Stomach (tissue), 9 donors: ENCODE data around the gene HCN1. TPM values are rescaled to one million over a fixed set of nuclear protein-coding genes. Genes with fewer than 3 reads are reported as not detected.

Experiments used
- DNase-seq, 2 donors: peaks; one replicate each; pipeline versions ENCODE4 v3.0.0 to v3.0.0-alpha.2; 2013 to 2019
- H3K27ac ChIP-seq, 5 donors: fragments of 200-600 bp in 4 of 5; sonication (generic) in 4 of 5; one replicate each; pipeline ENCODE4 v1.5.1; 2013 to 2019; ENCODE audit warnings: mild to moderate bottlenecking in 1 of 5, moderate library complexity in 1 of 5
- H3K27me3 ChIP-seq, 3 donors: fragments of 200-600 bp; sonication (generic); one replicate each; pipeline ENCODE4 v1.5.1; 2017 to 2019; ENCODE audit warnings: mixed run types in 1 of 3
- H3K36me3 ChIP-seq, 4 donors: fragments of 200-600 bp; sonication (generic); 1 replicate in 3 of 4; 2 replicates in 1 of 4; pipeline ENCODE4 v1.5.1; 2016 to 2019
- H3K4me1 ChIP-seq, 4 donors: fragments of 200-600 bp; sonication (generic); one replicate each; pipeline ENCODE4 v1.5.1; 2016 to 2019
- H3K4me3 ChIP-seq, 4 donors: fragments of 200-600 bp; sonication (generic) in 3 of 4; one replicate each; pipeline ENCODE4 v1.5.1; 2016 to 2019; ENCODE audit warnings: mild to moderate bottlenecking in 1 of 4
- H3K9me3 ChIP-seq, 4 donors: fragments of 200-600 bp; sonication (generic); one replicate each; pipeline ENCODE4 v1.5.1; 2016 to 2019
- CTCF ChIP-seq, 7 experiments: fragments of 450-650 bp in 4 of 7; fragments of 200-600 bp in 3 of 7; sonication (generic) in 3 of 7; IDR thresholded peaks; one replicate each; pipeline ENCODE4 v1.5.1; 2016 to 2019; ENCODE audit warnings: antibody characterized with exemption in 7 of 7, control low read depth in 2 of 7, mild to moderate bottlenecking in 1 of 7
- EP300 ChIP-seq: sonication (generic); formaldehyde crosslinking; IDR thresholded peaks from one replicate; pipeline ENCODE4 v1.6.1; 2017; ENCODE audit warnings: antibody characterized with exemption
- POLR2A ChIP-seq, 4 donors: fragments of 450-650 bp; IDR thresholded peaks; one replicate each; pipeline ENCODE4 v1.6.1; 2016; ENCODE audit warnings: antibody characterized with exemption in 4 of 4, control low read depth in 2 of 4, mild to moderate bottlenecking in 1 of 4, moderate library complexity in 1 of 4
- POLR2AphosphoS5 ChIP-seq, 3 donors: sonication (generic); formaldehyde crosslinking; IDR thresholded peaks; one replicate each; pipeline ENCODE4 v1.6.1; 2016; ENCODE audit warnings: antibody characterized with exemption in 3 of 3
- WGBS, 5 donors: extraction: QIAGEN DNeasy Blood & Tissue Kit in 3 of 5; methylation state at CpG; one replicate each; pipeline versions ENCODE4 v1.1.5 to v1.1.7; 2013 to 2018; 5-methylcytosine and 5-hydroxymethylcytosine counted together
- intact Hi-C: fragments of 100-400 bp; cut with DNase I; formaldehyde crosslinking; loops from one replicate; pipeline ENCODE4 v1.15.1; 2023; ENCODE audit warnings: low total_unique reads
- polyA plus RNA-seq, 3 donors: library from polyadenylated mRNA; stranded (reverse); fragments of 200-250 nt; gene quantifications; one replicate each; pipeline ENCODE4 v1.2.3, GENCODE V29; 2013
- total RNA-seq, 5 donors: library from RNA; depleted of rRNA; stranded (reverse); fragments of >200 nt; gene quantifications; one replicate each; pipeline versions ENCODE4 v1.1.0 to v1.2.3, GENCODE V29; 2014 to 2016
- donor health status: healthy with polysubstance abuse.
- donor health status: Bipolar disorder and iron deficiency.
- donor health status: healthy.

The HCN1 gene
- total and polyA plus RNA-seq, 8 donors, result 0.03 to 0.92 (median 0.29) TPM; not detected in 5

DNA sequence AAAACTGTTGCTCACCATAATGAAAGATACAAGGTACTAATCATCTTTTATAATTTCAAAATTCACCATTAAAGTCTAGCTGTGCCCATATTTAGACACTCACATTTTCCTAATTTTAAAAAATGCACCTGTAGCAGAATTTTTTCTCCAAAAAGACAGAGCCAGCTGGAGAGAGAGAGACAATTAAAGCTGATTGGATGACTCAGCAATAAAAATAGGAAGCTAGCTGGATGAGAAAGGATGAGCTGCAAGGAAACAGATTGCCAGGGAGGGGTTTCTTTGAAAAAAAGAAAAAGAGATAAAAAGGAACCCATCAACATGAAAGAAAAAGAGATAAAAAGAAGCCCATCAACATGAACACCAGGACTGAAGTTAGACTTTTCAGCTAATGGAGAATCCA is 73.8 kb downstream of the HCN1 start:
- no peak overlapping the region for H3K4me3 ChIP-seq
- H3K27ac ChIP-seq, result no peak overlapping the region
- H3K36me3 ChIP-seq, result no peaks in the 10 kb centered on the region
- intact Hi-C loops, result no loop called here
- H3K9me3 ChIP-seq, result peaks cover 0 to 8% (median 3%) of the 10 kb centered on the region in 4 donors
- TF ChIP-seq EP300 (no peak), CTCF (IDR thresholded peaks at IDR 0.05) (no peak), POLR2A (IDR thresholded peaks at IDR 0.05) (no peak), POLR2AphosphoS5 (IDR thresholded peaks at IDR 0.05) (no peak)
- H3K4me1 ChIP-seq, result no peaks in the 10 kb centered on the region
- no peak for DNase-seq
- H3K27me3 ChIP-seq, result no peaks in the 10 kb centered on the region

- H3K4me1 ChIP-seq, result no peaks in the 10 kb centered on the region
- no peak overlapping the region for H3K27ac ChIP-seq
- no peak overlapping the region for H3K4me3 ChIP-seq
- H3K36me3 ChIP-seq, result no peaks in the 10 kb centered on the region
- no peaks in the 10 kb centered on the region for H3K27me3 ChIP-seq
- no peak for DNase-seq
- intact Hi-C loops, result no loop called here
- TF ChIP-seq CTCF (IDR thresholded peaks at IDR 0.05) (no peak), POLR2AphosphoS5 (IDR thresholded peaks at IDR 0.05) (no peak), EP300 (no peak), POLR2A (IDR thresholded peaks at IDR 0.05) (no peak)
- 52 to 67% (median 64%) methylated on average over 3 of the region's 3 CpGs for WGBS, 5 donors
- no peaks in the 10 kb centered on the region for H3K9me3 ChIP-seq
These were observed 78.2 kb downstream of the HCN1 start for GRCh38 chr5:45617859-45618416.

GRCh38 chr5:45609661-45610060 is 86.5 kb downstream of the HCN1 start:
- Histone ChIP-seq H3K27ac (no peak overlapping the region), H3K9me3 (no peaks in the 10 kb centered on the region), H3K4me3 (no peak overlapping the region), H3K36me3 (no peaks in the 10 kb centered on the region), H3K27me3 (no peaks in the 10 kb centered on the region), H3K4me1 (no peaks in the 10 kb centered on the region)
- 70 to 81% (median 77%) methylated on average over 3 of the region's 3 CpGs for WGBS, 5 donors
- TF ChIP-seq CTCF (IDR thresholded peaks at IDR 0.05) (no peak), POLR2A (IDR thresholded peaks at IDR 0.05) (no peak), POLR2AphosphoS5 (IDR thresholded peaks at IDR 0.05) (no peak), EP300 (no peak)
- DNase-seq, result no peak
- intact Hi-C loops, result no loop called here

DNA sequence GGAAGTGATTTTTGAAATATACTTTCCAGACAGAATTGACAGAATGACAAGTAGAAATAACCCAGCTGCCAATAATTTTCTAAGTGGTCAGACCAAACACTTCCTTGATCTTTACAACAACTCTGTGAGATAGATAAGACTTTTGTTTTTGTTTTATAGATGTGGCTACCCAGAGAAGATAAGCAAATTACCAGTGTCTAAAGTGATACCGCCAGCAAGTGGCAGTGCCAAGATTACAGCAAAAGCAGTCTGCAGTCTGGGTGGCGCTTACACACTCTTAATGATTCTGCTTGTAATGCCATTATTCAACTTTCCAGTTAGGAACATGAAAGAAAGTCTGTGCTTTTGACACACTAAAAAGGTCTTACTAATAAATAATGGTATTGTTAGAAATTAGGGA is 92.1 kb downstream of the HCN1 start:
- Histone ChIP-seq H3K36me3 (no peaks in the 10 kb centered on the region), H3K27ac (no peak overlapping the region), H3K4me1 (no peaks in the 10 kb centered on the region), H3K4me3 (no peak overlapping the region), H3K9me3 (peaks cover 0 to 1% (median 0%) of the 10 kb centered on the region in 4 donors), H3K27me3 (no peaks in the 10 kb centered on the region)
- TF ChIP-seq POLR2A (IDR thresholded peaks at IDR 0.05) (no peak), EP300 (no peak), POLR2AphosphoS5 (IDR thresholded peaks at IDR 0.05) (no peak), CTCF (IDR thresholded peaks at IDR 0.05) (no peak)
- peak in 1 of 2 donors; percentile 8 for DNase-seq
- WGBS, 5 donors, result 35 to 57% (median 38%) methylated on average over 2 of the region's 2 CpGs
- intact Hi-C loops, result no loop called here
